M059J (cell line): ENCODE data around the gene SELENOW. TPM values are rescaled to one million over a fixed set of nuclear protein-coding genes. Genes with fewer than 3 reads are reported as not detected.

Experiments
- DNase-seq: peaks from one replicate; pipeline ENCODE4 v3.0.0-alpha.2; 2012; ENCODE audit warnings: low read depth
- total RNA-seq: library from RNA; depleted of rRNA; stranded (reverse); fragments of >200 nt; shearing (Covaris generic); gene quantifications from 2 replicates; pipeline ENCODE4 v1.2.3, GENCODE V29; 2014; rRNA removed

Gene SELENOW
- total RNA-seq, 1 experiment from 2014 or later, result 366 TPM

- DNase-seq, result no peak
Observed at GRCh38 chr19:47821460-47822020, 43.0 kb downstream of the SELENOW start, which contains the start of gene CRX. Gene CRX (plus strand): TSS chr19:47821937. CDS start chr19:47834444, 12,507 bp downstream.

GRCh38 chr19:47824396-47824795 lies 45.9 kb downstream of the SELENOW start:
- DNase-seq, result no peak

- DNase-seq, result peak; percentile 9
Observed at GRCh38 chr19:47826800-47827199, 48.3 kb downstream of the SELENOW start.

GRCh38 chr19:47832723-47833122 lies 54.2 kb downstream of the SELENOW start:
- no peak for DNase-seq

Other genes with a start within 250 kb of the SELENOW start
- 0.27 TPM in 1 of 2 replicates, not detected in the other for gene ZNF541, start 205.6 kb upstream of the SELENOW start, total RNA-seq
- 2.7 and 5.3 TPM in 2 replicates for gene BICRA, start 169.6 kb upstream of the SELENOW start, total RNA-seq
- gene EHD2, start 65.3 kb upstream of the SELENOW start, total RNA-seq, result 34.0 and 91.2 TPM in 2 replicates
- 19.6 and 31.0 TPM in 2 replicates for gene NOP53, start 33.2 kb upstream of the SELENOW start, total RNA-seq
- gene TPRX1, start 25.8 kb downstream of the SELENOW start, total RNA-seq, result not detected in 2 replicates
- not detected in 2 replicates for gene CRX, start 43.2 kb downstream of the SELENOW start, total RNA-seq
- not detected in 2 replicates for gene TPRX2, start 80.5 kb downstream of the SELENOW start, total RNA-seq
- not detected in 2 replicates for gene SULT2A1, start 107.6 kb downstream of the SELENOW start, total RNA-seq
- 0.25 TPM in 1 of 2 replicates, not detected in the other for gene BSPH1, start 213.5 kb downstream of the SELENOW start, total RNA-seq
- gene ELSPBP1, start 215.9 kb downstream of the SELENOW start, total RNA-seq, result 24.4 and 33.3 TPM in 2 replicates